GM23248 (cell line): ENCODE measurements around the gene ZNF263.

Experiments used
- EZH2 ChIP-seq: fragments of 200-600 bp; sonication (generic); IDR thresholded peaks from 2 replicates; pipeline ENCODE4 v1.6.1; 2018; ENCODE audit warnings: antibody characterized with exemption, mild to moderate bottlenecking; ENCODE audit not compliant: insufficient read depth, poor library complexity, severe bottlenecking
- EZH2phosphoT487 ChIP-seq: fragments of 200-600 bp; sonication (generic); IDR thresholded peaks from 2 replicates; pipeline ENCODE4 v1.6.1; 2018; ENCODE audit warnings: antibody characterized with exemption, moderate library complexity, mild to moderate bottlenecking, low read depth; ENCODE audit not compliant: insufficient read depth

- no peak for TF ChIP-seq EZH2phosphoT487
- TF ChIP-seq EZH2: no peak
These were observed 45.4 kb downstream of the ZNF263 start for GRCh38 chr16:3328643-3329042.
